CD4-positive, alpha-beta T cell treated with Interleukin-6 for 4 hours (primary cell): Measurements from ENCODE around the gene DNAJB1.

ENCODE experiments used
- DNase-seq: peaks from one replicate; pipeline ENCODE4 v3.0.0-alpha.2; 2020; ENCODE audit warnings: mixed read lengths

Gene DNAJB1

GRCh38 chr19:14495672-14496028 lies 22.5 kb downstream of the DNAJB1 start:
- DNase-seq: no peak

GRCh38 chr19:14494910-14495671 lies 23.1 kb downstream of the DNAJB1 start:
- no peak for DNase-seq

GRCh38 chr19:14494411-14494810 lies 23.8 kb downstream of the DNAJB1 start:
- DNase-seq: no peak

- no peak for DNase-seq
These were observed 25.4 kb downstream of the DNAJB1 start for GRCh38 chr19:14492756-14493337.

- no peak for DNase-seq
These were observed 30.6 kb downstream of the DNAJB1 start for GRCh38 chr19:14487370-14488125.

GRCh38 chr19:14482172-14482941 lies 35.8 kb downstream of the DNAJB1 start:
- no peak for DNase-seq

GRCh38 chr19:14480700-14481079 lies 37.5 kb downstream of the DNAJB1 start:
- DNase-seq: no peak

- DNase-seq: peak; percentile 69
These were observed 38.1 kb downstream of the DNAJB1 start for GRCh38 chr19:14479975-14480699.

GRCh38 chr19:14479309-14479974 lies 38.8 kb downstream of the DNAJB1 start:
- DNase-seq: no peak

GRCh38 chr19:14478113-14478545 lies 40.1 kb downstream of the DNAJB1 start:
- DNase-seq: no peak

GRCh38 chr19:14477418-14478112 lies 40.6 kb downstream of the DNAJB1 start:
- DNase-seq: no peak

GRCh38 chr19:14476673-14477401 lies 41.4 kb downstream of the DNAJB1 start:
- DNase-seq: peak; percentile 20

- DNase-seq: no peak
These were observed 41.9 kb downstream of the DNAJB1 start for GRCh38 chr19:14476327-14476672.

GRCh38 chr19:14475251-14476073 lies 42.7 kb downstream of the DNAJB1 start, which contains the start of gene PTGER1:
TSS of gene PTGER1 (minus strand) at chr19:14475354. CDS start at chr19:14474320, 1,034 bp downstream.
- peak; percentile 37 for DNase-seq

- no peak for DNase-seq
These were observed 43.4 kb downstream of the DNAJB1 start for GRCh38 chr19:14474827-14475226.

- no peak for DNase-seq
These were observed 44.1 kb downstream of the DNAJB1 start for GRCh38 chr19:14473978-14474578.

- no peak for DNase-seq
These were observed 44.9 kb downstream of the DNAJB1 start for GRCh38 chr19:14473073-14473977.
